ENCODE measurements around the gene UTS2R. TPM values are rescaled to one million over a fixed set of nuclear protein-coding genes. Genes with fewer than 3 reads are reported as not detected.
A peak's percentile ranks its signal among the peaks of the same experiment; 100 is the strongest.

The UTS2R gene
- total and polyA plus RNA-seq, 7 donors = not detected

GRCh38 chr17:82328141-82328993, 43.2 kb upstream of the UTS2R start:
- H3K4me3 ChIP-seq = no peak overlapping the region
- no peaks in the 10 kb centered on the region for H3K27me3 ChIP-seq
- intact Hi-C loops (cut with DNase I) = no loop called here
- DNase-seq = no peak
- WGBS, 2 donors = 14 to 66% methylated on average over 28 of the region's 28 CpGs
- H3K36me3 ChIP-seq = peaks cover 0 to 5% (median 0%) of the 10 kb centered on the region in 4 donors
- peak overlapping the region in 1 of 4 donors; percentile 0 for H3K27ac ChIP-seq
- no peak for TF ChIP-seq POLR2AphosphoS5 (IDR thresholded peaks at IDR 0.05)
- TF ChIP-seq CTCF (IDR thresholded peaks at IDR 0.05) = no peak
- TF ChIP-seq EP300 (IDR thresholded peaks at IDR 0.05) = no peak
- no peaks in the 10 kb centered on the region for H3K9me3 ChIP-seq
- peaks cover 0 to 33% (median 28%) of the 10 kb centered on the region in 4 donors for H3K4me1 ChIP-seq

- DNase-seq = no peak
- WGBS, 2 donors = 50 to 83% methylated on average over 15 of the region's 15 CpGs
- Histone ChIP-seq H3K27me3 (no peaks in the 10 kb centered on the region), H3K4me1 (peaks cover 0 to 38% (median 33%) of the 10 kb centered on the region in 4 donors), H3K9me3 (no peaks in the 10 kb centered on the region), H3K4me3 (no peak overlapping the region), H3K36me3 (peaks cover 0 to 5% (median 0%) of the 10 kb centered on the region in 4 donors), H3K27ac (no peak overlapping the region)
- TF ChIP-seq CTCF (IDR thresholded peaks at IDR 0.05) (no peak), POLR2A (IDR thresholded peaks at IDR 0.05) (no peak), POLR2AphosphoS5 (IDR thresholded peaks at IDR 0.05) (no peak), EP300 (IDR thresholded peaks at IDR 0.05) (no peak)
- intact Hi-C loops (cut with DNase I) = no loop called here
Measured at GRCh38 chr17:82328994-82329507, 42.5 kb upstream of the UTS2R start.

GRCh38 chr17:82329683-82330321, 41.8 kb upstream of the UTS2R start:
- DNase-seq = no peak
- peaks cover 0 to 5% (median 0%) of the 10 kb centered on the region in 4 donors for H3K36me3 ChIP-seq
- H3K9me3 ChIP-seq = no peaks in the 10 kb centered on the region
- H3K4me3 ChIP-seq = no peak overlapping the region
- H3K27me3 ChIP-seq = no peaks in the 10 kb centered on the region
- 53 to 79% methylated on average over 19 of the region's 19 CpGs for WGBS, 2 donors
- peak overlapping the region in 1 of 4 donors; percentile 83 for H3K27ac ChIP-seq
- no peak for TF ChIP-seq CTCF (IDR thresholded peaks at IDR 0.05)
- intact Hi-C loops (cut with DNase I) = loop anchor here (5.0 to 10.0 kb wide), 2 partner anchors 33 to 265 kb away; no protein-coding TSS in a partner anchor
- H3K4me1 ChIP-seq = peaks cover 0 to 45% (median 40%) of the 10 kb centered on the region in 4 donors

- H3K9me3 ChIP-seq = no peaks in the 10 kb centered on the region
- intact Hi-C loops (cut with DNase I) = loop anchor here (5.0 to 10.0 kb wide), 2 partner anchors 33 to 264 kb away; no protein-coding TSS in a partner anchor
- no peak overlapping the region for H3K4me3 ChIP-seq
- no peak for TF ChIP-seq POLR2AphosphoS5 (IDR thresholded peaks at IDR 0.05)
- DNase-seq = no peak
- peak overlapping the region in 1 of 4 donors; percentile 83 for H3K27ac ChIP-seq
- 11 to 43% methylated on average over 28 of the region's 28 CpGs for WGBS, 2 donors
- H3K4me1 ChIP-seq = peaks cover 0 to 53% (median 48%) of the 10 kb centered on the region in 4 donors
- H3K27me3 ChIP-seq = no peaks in the 10 kb centered on the region
- H3K36me3 ChIP-seq = no peaks in the 10 kb centered on the region
Measured at GRCh38 chr17:82330322-82331239, 41.0 kb upstream of the UTS2R start.
